GM23338 (cell line): ENCODE data around the gene MFSD2A. TPM values are rescaled to one million over a fixed set of nuclear protein-coding genes. Genes with fewer than 3 reads are reported as not detected.

Source experiments
- ATAC-seq: fragments of 200-7000 bp; cut with Tn5 transposase; 3 replicates; pipeline ENCODE4 v1.9.1; 2020
- DNase-seq: peaks from one replicate; pipeline ENCODE4 v3.0.0-alpha.2; 2015; ENCODE audit warnings: low spot score
- H2AFZ ChIP-seq: fragments of 200-600 bp; sonication (generic); 2 replicates; pipeline ENCODE4 v1.8.0; 2016; ENCODE audit warnings: antibody characterized with exemption, mild to moderate bottlenecking, moderate library complexity
- H3F3A ChIP-seq: fragments of 200-600 bp; sonication (generic); replicated peaks from 2 replicates; pipeline ENCODE4 v1.8.0; 2017; ENCODE audit warnings: antibody characterized with exemption, mixed run types, low read depth
- H3K27ac ChIP-seq: fragments of 200-600 bp; sonication (generic); 2 replicates; pipeline ENCODE4 v1.6.1; 2016; ENCODE audit warnings: low read depth
- H3K27me3 ChIP-seq: fragments of 200-600 bp; sonication (generic); 2 replicates; pipeline ENCODE4 v1.8.0; 2016; ENCODE audit warnings: mild to moderate bottlenecking, mixed run types, moderate library complexity; ENCODE audit not compliant: insufficient read depth
- H3K36me3 ChIP-seq: fragments of 200-600 bp; sonication (generic); 2 replicates; pipeline ENCODE4 v1.8.0; 2016; ENCODE audit warnings: mild to moderate bottlenecking; ENCODE audit not compliant: insufficient read depth
- H3K4me1 ChIP-seq: fragments of 200-600 bp; sonication (generic); 2 replicates; pipeline ENCODE4 v1.8.0; 2016; ENCODE audit warnings: mild to moderate bottlenecking, moderate library complexity; ENCODE audit not compliant: insufficient read depth
- H3K4me2 ChIP-seq: fragments of 200-600 bp; sonication (generic); 2 replicates; pipeline ENCODE4 v1.7.1; 2017; ENCODE audit warnings: mixed run types
- H3K4me3 ChIP-seq: fragments of 200-600 bp; sonication (generic); 2 replicates; pipeline ENCODE4 v1.6.1; 2016; ENCODE audit warnings: mixed run types
- H3K79me2 ChIP-seq: fragments of 200-600 bp; sonication (generic); replicated peaks from 2 replicates; pipeline ENCODE4 v1.8.0; 2017; ENCODE audit warnings: mild to moderate bottlenecking; ENCODE audit not compliant: insufficient read depth
- H3K9me2 ChIP-seq: fragments of 200-600 bp; sonication (generic); 2 replicates; pipeline ENCODE4 v1.8.0; 2017; ENCODE audit not compliant: insufficient read depth
- H4K20me1 ChIP-seq: fragments of 200-600 bp; sonication (generic); replicated peaks from 2 replicates; pipeline ENCODE4 v1.8.0; 2017; ENCODE audit warnings: mild to moderate bottlenecking; ENCODE audit not compliant: insufficient read depth
- H3K27ac Mint-ChIP-seq: 2 replicates; pipeline ENCODE4 v1.8.0; 2020; ENCODE audit warnings: inconsistent platforms, mild to moderate bottlenecking, moderate library complexity, mixed read lengths
- H3K27me3 Mint-ChIP-seq: 3 replicates; pipeline ENCODE4 v1.8.0; 2022; ENCODE audit warnings: low read depth, mild to moderate bottlenecking, moderate library complexity, mixed read lengths, inconsistent platforms; ENCODE audit not compliant: insufficient read depth, poor library complexity
- H3K36me3 Mint-ChIP-seq: 3 replicates; pipeline ENCODE4 v1.8.0; 2021; ENCODE audit warnings: low read depth, mild to moderate bottlenecking, inconsistent platforms, moderate library complexity, mixed read lengths
- H3K4me1 Mint-ChIP-seq: 3 replicates; pipeline ENCODE4 v1.8.0; 2020; ENCODE audit warnings: mild to moderate bottlenecking, inconsistent platforms, mixed read lengths
- H3K4me3 Mint-ChIP-seq: 3 replicates; pipeline ENCODE4 v1.8.0; 2021; ENCODE audit warnings: moderate library complexity, mild to moderate bottlenecking, inconsistent platforms, mixed read lengths
- H3K9me3 Mint-ChIP-seq: 3 replicates; pipeline ENCODE4 v1.8.0; 2020; ENCODE audit warnings: moderate library complexity, mild to moderate bottlenecking, inconsistent platforms, mixed read lengths
- CREB1 ChIP-seq: fragments of 250-450 bp; sonication (Bioruptor Pico); IDR thresholded peaks from 2 replicates; pipeline ENCODE4 v1.5.0; 2020; ENCODE audit warnings: low read depth, mild to moderate bottlenecking, moderate library complexity
- CTCF ChIP-seq, 2 experiments: fragments of 200-600 bp in 1 of 2; sonication (generic) in 1 of 2; conservative IDR thresholded peaks; 2 replicates each; pipeline versions ENCODE4 v1.5.1 to v1.6.1; 2016 to 2017; ENCODE audit warnings: antibody characterized with exemption in 2 of 2, low read depth in 2 of 2, mild to moderate bottlenecking in 2 of 2, moderate library complexity in 1 of 2
- EZH2 ChIP-seq: fragments of 200-600 bp; sonication (generic); IDR thresholded peaks from one replicate; pipeline ENCODE4 v1.8.0; 2017; ENCODE audit warnings: antibody characterized with exemption, mild to moderate bottlenecking, low read depth; ENCODE audit not compliant: unreplicated experiment
- EZH2phosphoT487 ChIP-seq: fragments of 200-600 bp; sonication (generic); IDR thresholded peaks from one replicate; pipeline ENCODE4 v1.8.1; 2018; ENCODE audit warnings: antibody characterized with exemption; ENCODE audit not compliant: unreplicated experiment
- NANOG ChIP-seq: IDR thresholded peaks from 2 replicates; pipeline ENCODE4 v1.6.1; 2016; ENCODE audit warnings: antibody characterized with exemption, borderline replicate concordance
- POLR2AphosphoS5 ChIP-seq: IDR thresholded peaks from 2 replicates; pipeline ENCODE4 v1.6.1; 2016; ENCODE audit warnings: antibody characterized with exemption, low read depth
- REST ChIP-seq: IDR thresholded peaks from one replicate; pipeline ENCODE4 v1.6.1; 2018; ENCODE audit warnings: antibody characterized with exemption; ENCODE audit not compliant: unreplicated experiment
- ZNF114 ChIP-seq: fragments of 250-450 bp; sonication (Bioruptor Pico); IDR thresholded peaks from 2 replicates; pipeline ENCODE4 v1.5.0; 2020; ENCODE audit warnings: mild to moderate bottlenecking, moderate library complexity
- ZNF331 ChIP-seq: fragments of 250-450 bp; sonication (Bioruptor Pico); IDR thresholded peaks from 2 replicates; pipeline ENCODE4 v1.5.0; 2020; ENCODE audit warnings: low read depth, mild to moderate bottlenecking, moderate library complexity
- polyA plus RNA-seq: library from polyadenylated mRNA; unstranded; fragments of >200 nt; fragmentation: Nextera tagmentation; extraction: Ambion mirVana; gene quantifications from 2 replicates; pipeline ENCODE4 v1.2.1, GENCODE V29; 2016
- total RNA-seq: library from RNA; depleted of rRNA; stranded (reverse); fragments of >200 nt; shearing (Covaris generic); gene quantifications from 2 replicates; pipeline ENCODE4 v1.2.3, GENCODE V29; 2014
- TF ChIP-seq, protein P1 (sequence below): IDR thresholded peaks from 2 replicates; pipeline ENCODE4 v1.6.1; 2016; ENCODE audit warnings: antibody characterized with exemption

Gene MFSD2A
- total and polyA plus RNA-seq, 2 experiments from 2014 or later, result 16.1 to 23.9 TPM

GRCh38 chr1:39952359-39953110 lies 2.4 kb upstream of the MFSD2A start:
- no peak overlapping the region for H3K4me3 Mint-ChIP-seq
- TF ChIP-seq ZNF331 (CRISPR knock-in tag) (no peak), REST (no peak), CREB1 (CRISPR knock-in tag) (no peak), EZH2phosphoT487 (no peak), POLR2AphosphoS5 (no peak)
- peaks cover 4% of the 10 kb centered on the region; the same call in 1 of the 3 replicates for H3K9me3 Mint-ChIP-seq
- H3K27ac ChIP-seq, result no peak overlapping the region
- peaks cover 29% of the 10 kb centered on the region for H3K4me1 ChIP-seq
- H3K79me2 ChIP-seq, result peaks cover 16% of the 10 kb centered on the region
- no peak overlapping the region for H3K4me3 ChIP-seq
- DNase-seq (no peak), ATAC-seq (no peak)
- H3K27me3 Mint-ChIP-seq, result peaks cover 29% of the 10 kb centered on the region
- peaks cover 7% of the 10 kb centered on the region; the same call in 1 of the 2 replicates for H3K36me3 ChIP-seq
- H2AFZ ChIP-seq, result no peak overlapping the region
- no peaks in the 10 kb centered on the region; the same call in none of the 2 replicates for H4K20me1 ChIP-seq
- H3K27ac Mint-ChIP-seq, result no peak overlapping the region
- H3K9me2 ChIP-seq, result no peaks in the 10 kb centered on the region
- peaks cover 24% of the 10 kb centered on the region for H3K4me1 Mint-ChIP-seq
- H3K27me3 ChIP-seq, result peaks cover 22% of the 10 kb centered on the region
- no peak overlapping the region for H3K4me2 ChIP-seq
- peaks cover 7% of the 10 kb centered on the region for H3K36me3 Mint-ChIP-seq
- no peaks in the 10 kb centered on the region for H3F3A ChIP-seq

DNA sequence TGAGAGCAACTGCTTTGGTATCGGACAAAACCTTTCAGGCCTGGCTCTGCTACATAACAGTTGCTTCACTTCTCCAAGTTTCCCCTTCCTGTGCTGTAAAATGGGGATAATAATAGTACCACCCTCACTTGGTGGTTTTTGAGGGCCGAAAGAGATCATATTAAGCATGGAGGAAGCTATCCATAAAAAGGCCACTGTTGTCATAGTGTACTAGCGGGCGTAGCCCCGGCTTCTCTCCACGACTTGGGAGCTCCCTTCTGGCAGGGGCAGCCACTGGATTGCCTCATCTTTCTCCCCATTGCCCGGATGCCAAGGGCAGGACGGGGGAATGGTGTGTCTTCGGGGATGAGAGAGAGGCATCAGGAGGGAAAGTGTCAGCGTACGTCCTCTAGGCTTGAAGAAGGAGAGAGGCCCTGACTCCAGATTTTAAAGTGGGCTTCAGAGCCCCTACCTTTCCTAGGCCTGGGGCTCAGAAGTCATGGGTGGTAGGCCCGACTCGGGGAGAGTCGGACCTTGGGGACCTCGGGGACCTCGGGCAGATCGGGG lies 548 bp upstream of the MFSD2A start:
- H3K4me3 Mint-ChIP-seq, result peak overlapping the region; percentile 92
- peaks cover 29% of the 10 kb centered on the region for H3K27me3 Mint-ChIP-seq
- DNase-seq (no peak), ATAC-seq (peak; percentile 3)
- no peak overlapping the region for H3K27ac Mint-ChIP-seq
- peaks cover 20% of the 10 kb centered on the region for H3K79me2 ChIP-seq
- TF ChIP-seq, protein P1, sequence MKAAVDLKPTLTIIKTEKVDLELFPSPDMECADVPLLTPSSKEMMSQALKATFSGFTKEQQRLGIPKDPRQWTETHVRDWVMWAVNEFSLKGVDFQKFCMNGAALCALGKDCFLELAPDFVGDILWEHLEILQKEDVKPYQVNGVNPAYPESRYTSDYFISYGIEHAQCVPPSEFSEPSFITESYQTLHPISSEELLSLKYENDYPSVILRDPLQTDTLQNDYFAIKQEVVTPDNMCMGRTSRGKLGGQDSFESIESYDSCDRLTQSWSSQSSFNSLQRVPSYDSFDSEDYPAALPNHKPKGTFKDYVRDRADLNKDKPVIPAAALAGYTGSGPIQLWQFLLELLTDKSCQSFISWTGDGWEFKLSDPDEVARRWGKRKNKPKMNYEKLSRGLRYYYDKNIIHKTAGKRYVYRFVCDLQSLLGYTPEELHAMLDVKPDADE, result no peak
- TF ChIP-seq ZNF331 (CRISPR knock-in tag), result no peak
- no peak for TF ChIP-seq ZNF114 (CRISPR knock-in tag)
- no peak for TF ChIP-seq REST
- no peak for TF ChIP-seq NANOG
- no peak for TF ChIP-seq CTCF (conservative IDR thresholded peaks at IDR 0.05; ENCODE audit: low read depth in 2 of 2)
- TF ChIP-seq EZH2phosphoT487, result no peak
- no peak for TF ChIP-seq POLR2AphosphoS5
- TF ChIP-seq EZH2, result no peak
- H3F3A ChIP-seq, result no peaks in the 10 kb centered on the region
- no peaks in the 10 kb centered on the region; the same call in none of the 2 replicates for H4K20me1 ChIP-seq
- peak overlapping the region; percentile 95 for H2AFZ ChIP-seq
- no peak overlapping the region for H3K27ac ChIP-seq
- H3K4me1 Mint-ChIP-seq, result peaks cover 21% of the 10 kb centered on the region
- H3K9me2 ChIP-seq, result no peaks in the 10 kb centered on the region
- peaks cover 23% of the 10 kb centered on the region for H3K4me1 ChIP-seq
- H3K4me2 ChIP-seq, result peak overlapping the region; percentile 97
- peaks cover 4% of the 10 kb centered on the region; the same call in 1 of the 3 replicates for H3K9me3 Mint-ChIP-seq
- peaks cover 22% of the 10 kb centered on the region for H3K27me3 ChIP-seq
- peak overlapping the region; percentile 82 for H3K4me3 ChIP-seq
- H3K36me3 ChIP-seq, result peaks cover 14% of the 10 kb centered on the region; the same call in 1 of the 2 replicates
- peaks cover 17% of the 10 kb centered on the region for H3K36me3 Mint-ChIP-seq
